ENCODE measurements around the gene DYRK1A.

DNA sequence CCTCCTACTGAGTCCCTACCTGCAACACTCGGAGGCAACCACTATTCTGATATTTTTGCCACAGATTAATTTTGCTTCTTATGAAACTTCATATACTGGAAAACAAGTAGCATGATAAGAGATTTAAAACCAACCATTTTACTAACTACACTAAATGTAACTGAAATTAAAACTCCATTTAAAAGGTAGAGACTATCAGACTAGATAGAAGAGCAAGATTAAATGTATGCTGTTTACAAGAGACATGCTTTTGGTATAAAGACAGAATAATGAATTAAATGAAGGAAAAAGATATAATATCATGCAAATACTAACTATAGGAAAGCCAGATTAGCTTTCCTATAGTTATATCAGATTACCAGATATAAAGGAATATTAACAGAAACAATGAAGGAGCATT lies 175.9 kb downstream of the DYRK1A start:
- TF ChIP-seq EZH2 (IDR thresholded peaks at IDR 0.05; ENCODE audit: borderline replicate concordance, insufficient read depth, low read length, poor library complexity, severe bottlenecking), result no peak
- no peak for TF ChIP-seq EP300 (conservative IDR thresholded peaks at IDR 0.05; ENCODE audit: poor library complexity, severe bottlenecking)
